SJSA1 (cell line): ENCODE results near the gene DNTT. TPM values are rescaled to one million over a fixed set of nuclear protein-coding genes. Genes with fewer than 3 reads are reported as not detected.
"Not testable (repeated sequence)": the region's sequence is repeated elsewhere in the genome, so short reads cannot be mapped to it uniquely, and the experiment has no call there.

Experiments used
- DNase-seq, 2 experiments: peaks; one replicate each; pipeline ENCODE4 v3.0.0-alpha.2; 2015 to 2020; ENCODE audit warnings: low spot score in 2 of 2, low read depth in 1 of 2
- H3K27ac ChIP-seq: fragments of 250-450 bp; sonication (Bioruptor Pico); 2 replicates; pipeline ENCODE4 v1.5.1; 2020; ENCODE audit warnings: mild to moderate bottlenecking, moderate library complexity
- H3K27me3 ChIP-seq: fragments of 250-450 bp; sonication (Bioruptor Pico); replicated peaks from 2 replicates; pipeline ENCODE4 v1.5.1; 2020; ENCODE audit warnings: mild to moderate bottlenecking, moderate library complexity
- H3K36me3 ChIP-seq: fragments of 250-450 bp; sonication (Bioruptor Pico); 2 replicates; pipeline ENCODE4 v1.5.1; 2020; ENCODE audit warnings: mild to moderate bottlenecking
- H3K4me1 ChIP-seq: fragments of 250-450 bp; sonication (Bioruptor Pico); replicated peaks from 2 replicates; pipeline ENCODE4 v1.6.1; 2021; ENCODE audit warnings: mild to moderate bottlenecking
- H3K4me3 ChIP-seq: fragments of 250-450 bp; sonication (Bioruptor Pico); 2 replicates; pipeline ENCODE4 v1.5.1; 2020; ENCODE audit warnings: mild to moderate bottlenecking
- H3K9me3 ChIP-seq: fragments of 250-450 bp; sonication (Bioruptor Pico); replicated peaks from 2 replicates; pipeline ENCODE4 v1.5.1; 2020; ENCODE audit warnings: mild to moderate bottlenecking
- total RNA-seq: library from RNA; depleted of rRNA; stranded (reverse); fragments of >200 nt; shearing (Covaris generic); gene quantifications from 2 replicates; pipeline ENCODE4 v1.2.3, GENCODE V29; 2014

DNTT gene
- total RNA-seq, 1 experiment from 2014 or later = not detected

GRCh38 chr10:96308854-96309253 lies 4.6 kb downstream of the DNTT start:
- DNase-seq, H3K4me3 ChIP-seq, H3K27ac ChIP-seq, H3K36me3 ChIP-seq, H3K4me1 ChIP-seq, H3K9me3 ChIP-seq: not testable (repeated sequence)
- H3K27me3 ChIP-seq = peaks cover 18% of the 10 kb centered on the region; the same call in 1 of the 2 replicates

DNA sequence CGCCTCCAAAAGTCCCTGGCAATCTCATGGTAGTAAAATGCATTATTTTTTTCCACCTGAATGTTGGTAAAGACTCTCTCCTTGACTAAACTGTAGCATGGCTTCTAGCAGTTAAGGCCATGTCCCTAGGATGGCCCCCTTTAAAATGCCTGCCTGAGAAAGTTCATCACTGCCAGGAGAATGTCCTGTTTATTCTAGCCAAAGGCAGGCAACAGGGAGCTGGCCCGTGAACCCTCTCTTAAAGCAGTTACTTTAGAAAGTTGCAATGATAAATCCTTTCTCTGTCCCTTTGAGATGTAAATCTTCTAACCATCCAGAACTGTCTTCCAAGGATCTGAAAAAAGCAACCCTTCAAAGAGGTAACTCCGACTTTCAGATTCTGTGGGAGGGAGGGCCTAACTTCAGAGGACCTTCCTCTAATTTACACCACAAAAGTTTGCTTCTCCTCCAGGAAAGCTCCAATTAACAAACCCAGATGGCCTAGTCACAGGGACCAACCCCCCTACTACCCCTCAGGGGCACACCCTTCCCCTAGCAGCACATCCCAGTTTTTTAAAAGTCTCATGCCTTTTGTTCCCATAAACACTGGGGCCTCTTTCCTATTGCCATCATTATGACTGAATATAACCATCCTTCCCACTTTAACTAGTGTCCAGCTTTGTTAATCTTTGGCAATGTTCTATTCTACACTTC lies 5.5 kb downstream of the DNTT start:
- Histone ChIP-seq H3K4me1 (no peaks in the 10 kb centered on the region), H3K27ac (no peak overlapping the region), H3K9me3 (no peaks in the 10 kb centered on the region), H3K36me3 (no peaks in the 10 kb centered on the region), H3K27me3 (peaks cover 18% of the 10 kb centered on the region; the same call in 1 of the 2 replicates), H3K4me3 (no peak overlapping the region)
- DNase-seq = no peak

DNA sequence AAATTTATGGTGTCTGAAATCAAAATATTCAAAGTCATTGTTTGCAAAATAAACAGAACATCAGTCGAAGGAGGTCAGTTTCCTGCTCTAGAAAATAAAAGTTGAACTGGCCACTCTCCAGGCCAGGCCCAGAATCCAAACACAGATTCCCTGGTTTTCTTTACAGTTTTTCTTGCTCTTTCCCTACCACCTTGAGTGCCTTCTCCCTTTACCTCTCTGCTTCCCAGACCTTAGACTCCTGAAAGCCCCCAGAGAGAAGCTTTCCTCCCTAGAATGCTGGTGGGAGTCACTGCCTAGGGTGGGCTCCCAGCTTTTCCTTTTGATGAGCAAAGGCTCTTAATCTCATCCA lies 6.1 kb downstream of the DNTT start:
- H3K4me3 ChIP-seq = no peak overlapping the region

GRCh38 chr10:96311180-96311715 lies 7.0 kb downstream of the DNTT start:
- no peak for DNase-seq
- H3K27me3 ChIP-seq = 0 out of 2 replicates have a peak, but pooled peaks cover 10% of the 10 kb centered on the region
- H3K9me3 ChIP-seq = no peaks in the 10 kb centered on the region
- H3K27ac ChIP-seq = no peak overlapping the region
- no peak overlapping the region for H3K4me3 ChIP-seq
- H3K36me3 ChIP-seq = no peaks in the 10 kb centered on the region
- H3K4me1 ChIP-seq = no peaks in the 10 kb centered on the region

More for the DNA sequence above, 6.1 kb downstream of the DNTT start:
- no peak for DNase-seq
- Histone ChIP-seq H3K9me3 (no peaks in the 10 kb centered on the region), H3K4me1 (no peaks in the 10 kb centered on the region), H3K36me3 (no peaks in the 10 kb centered on the region), H3K27me3 (peaks cover 14% of the 10 kb centered on the region; the same call in 1 of the 2 replicates), H3K27ac (no peak overlapping the region)

GRCh38 chr10:96313344-96313743 lies 9.1 kb downstream of the DNTT start:
- Histone ChIP-seq H3K27me3 (0 out of 2 replicates have a peak, but pooled peaks cover 7% of the 10 kb centered on the region), H3K36me3 (no peaks in the 10 kb centered on the region), H3K4me3 (no peak overlapping the region), H3K27ac (no peak overlapping the region), H3K4me1 (no peaks in the 10 kb centered on the region), H3K9me3 (no peaks in the 10 kb centered on the region)
- DNase-seq = no peak

- Histone ChIP-seq H3K27me3 (peaks cover 24% of the 10 kb centered on the region), H3K36me3 (no peaks in the 10 kb centered on the region), H3K4me3 (no peak overlapping the region), H3K9me3 (no peaks in the 10 kb centered on the region; the same call in 1 of the 2 replicates), H3K27ac (no peak overlapping the region), H3K4me1 (no peaks in the 10 kb centered on the region)
- no peak for DNase-seq
Measured at GRCh38 chr10:96317067-96317833, 13.0 kb downstream of the DNTT start.

DNA sequence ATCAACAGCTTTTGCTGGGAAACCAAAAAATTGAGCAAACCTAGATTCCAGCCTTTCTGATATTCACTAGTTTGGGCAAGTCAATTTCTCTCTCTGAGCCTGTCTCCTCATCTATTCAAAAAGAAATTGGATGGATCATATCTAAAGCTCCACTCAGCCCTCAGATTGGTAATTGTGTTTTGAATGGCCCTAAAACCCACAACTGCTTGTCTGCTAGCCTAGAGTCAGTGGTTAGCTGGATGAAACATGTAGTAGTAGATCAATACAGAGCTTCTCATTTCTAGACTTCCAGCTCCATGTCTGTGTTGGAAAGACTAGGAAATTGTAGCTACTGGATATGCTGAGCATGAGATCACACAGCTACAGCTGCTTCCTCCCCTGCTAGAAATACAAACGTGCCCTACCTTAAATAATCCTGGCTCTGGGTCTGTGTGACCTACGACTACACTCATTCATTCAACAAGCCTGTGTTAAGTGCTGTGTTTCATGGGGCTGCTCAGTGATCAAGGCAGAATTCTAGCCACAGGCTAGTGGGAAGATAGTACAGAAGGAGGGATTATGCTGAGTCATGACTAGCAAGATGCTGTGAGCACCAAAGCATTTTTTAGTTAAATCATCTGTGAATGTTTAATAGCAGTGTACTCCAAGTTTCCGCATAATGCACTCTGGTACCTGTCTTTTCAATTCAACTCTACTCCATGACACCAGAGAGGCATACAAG lies 15.7 kb downstream of the DNTT start:
- no peak for DNase-seq
- peaks cover 29% of the 10 kb centered on the region for H3K27me3 ChIP-seq
- H3K36me3 ChIP-seq = no peaks in the 10 kb centered on the region

DNA sequence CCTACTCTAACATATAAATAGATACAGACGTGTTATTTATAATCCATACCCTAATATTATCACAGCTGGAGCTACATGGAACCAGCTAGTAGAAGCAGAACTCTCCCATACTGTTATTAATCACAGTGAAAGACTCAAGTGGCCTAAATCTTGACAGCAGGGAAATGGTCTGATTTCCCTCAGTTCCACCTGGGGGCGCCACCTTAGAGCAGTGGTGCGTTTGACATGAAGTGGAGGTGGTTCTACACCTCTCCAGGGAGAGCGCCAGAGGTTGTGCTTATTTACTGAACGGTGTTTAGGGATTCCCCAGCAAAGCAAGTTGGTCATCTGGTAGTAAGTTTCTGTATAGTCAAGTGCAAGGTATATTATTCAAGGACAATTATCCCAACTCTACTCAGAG lies 17.6 kb downstream of the DNTT start:
- no peaks in the 10 kb centered on the region; the same call in 1 of the 2 replicates for H3K9me3 ChIP-seq
- H3K27ac ChIP-seq = no peak overlapping the region
- no peaks in the 10 kb centered on the region for H3K4me1 ChIP-seq
- peaks cover 42% of the 10 kb centered on the region for H3K27me3 ChIP-seq
- H3K36me3 ChIP-seq = no peaks in the 10 kb centered on the region
- no peak overlapping the region for H3K4me3 ChIP-seq
- DNase-seq = no peak

More for the DNA sequence above, 15.7 kb downstream of the DNTT start:
- H3K4me1 ChIP-seq = no peaks in the 10 kb centered on the region
- no peaks in the 10 kb centered on the region; the same call in 1 of the 2 replicates for H3K9me3 ChIP-seq
- no peak overlapping the region for H3K27ac ChIP-seq
- no peak overlapping the region for H3K4me3 ChIP-seq

DNA sequence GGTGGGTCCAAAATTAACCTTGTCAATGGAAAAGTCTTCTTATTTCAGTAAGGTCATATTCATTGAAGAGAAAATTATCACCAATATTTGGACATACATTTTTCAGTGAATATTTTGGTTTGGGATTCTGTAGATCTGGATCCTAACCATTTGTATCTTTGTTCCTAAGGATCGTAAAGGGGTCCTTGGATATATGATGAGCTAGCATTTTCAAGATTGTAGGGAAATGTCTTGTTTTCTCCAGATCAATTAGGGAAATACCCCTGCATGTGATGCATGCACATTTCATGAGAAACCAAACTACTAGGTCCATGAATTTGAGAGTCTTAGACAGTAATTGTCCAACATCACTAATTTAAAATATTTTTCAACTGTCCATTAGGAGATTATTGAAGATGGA lies 18.0 kb downstream of the DNTT start:
- no peak for DNase-seq
- H3K4me1 ChIP-seq = no peaks in the 10 kb centered on the region
- peaks cover 44% of the 10 kb centered on the region for H3K27me3 ChIP-seq
- no peaks in the 10 kb centered on the region for H3K36me3 ChIP-seq
- H3K4me3 ChIP-seq = no peak overlapping the region
- H3K27ac ChIP-seq = no peak overlapping the region
- no peaks in the 10 kb centered on the region; the same call in 1 of the 2 replicates for H3K9me3 ChIP-seq

- Histone ChIP-seq H3K4me3 (no peak overlapping the region), H3K27ac (no peak overlapping the region), H3K36me3 (no peaks in the 10 kb centered on the region), H3K4me1 (no peaks in the 10 kb centered on the region), H3K27me3 (peaks cover 48% of the 10 kb centered on the region), H3K9me3 (no peaks in the 10 kb centered on the region; the same call in 1 of the 2 replicates)
- no peak for DNase-seq
Measured at GRCh38 chr10:96324447-96324846, 20.2 kb downstream of the DNTT start.

- Histone ChIP-seq H3K4me1 (no peaks in the 10 kb centered on the region), H3K27ac (no peak overlapping the region), H3K27me3 (peaks cover 41% of the 10 kb centered on the region), H3K36me3 (no peaks in the 10 kb centered on the region), H3K9me3 (no peaks in the 10 kb centered on the region), H3K4me3 (no peak overlapping the region)
- no peak for DNase-seq
Measured at GRCh38 chr10:96325719-96326373, 21.6 kb downstream of the DNTT start.

DNA sequence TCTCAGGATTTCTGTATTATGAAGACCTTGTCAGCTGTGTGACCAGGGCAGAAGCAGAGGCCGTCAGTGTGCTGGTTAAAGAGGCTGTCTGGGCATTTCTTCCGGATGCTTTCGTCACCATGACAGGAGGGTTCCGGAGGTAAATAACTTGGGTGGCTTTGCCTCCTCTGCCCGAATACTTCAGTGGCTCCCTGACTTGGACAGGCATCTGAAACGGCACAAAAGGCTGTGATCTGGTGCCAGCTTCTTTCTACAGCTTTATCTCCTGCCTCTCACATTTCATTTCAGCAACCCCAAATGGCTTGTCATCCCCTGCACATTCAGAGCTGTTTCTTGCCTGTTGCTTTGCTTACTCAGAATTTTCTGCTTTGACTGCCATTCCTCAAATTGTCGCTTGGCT lies 23.2 kb downstream of the DNTT start:
- DNase-seq = no peak
- Histone ChIP-seq H3K27me3 (peaks cover 43% of the 10 kb centered on the region), H3K4me1 (no peaks in the 10 kb centered on the region), H3K9me3 (no peaks in the 10 kb centered on the region), H3K4me3 (no peak overlapping the region), H3K27ac (no peak overlapping the region), H3K36me3 (no peaks in the 10 kb centered on the region)

- Histone ChIP-seq H3K36me3 (no peaks in the 10 kb centered on the region), H3K27ac (no peak overlapping the region), H3K27me3 (peaks cover 23% of the 10 kb centered on the region), H3K4me3 (no peak overlapping the region), H3K9me3 (no peaks in the 10 kb centered on the region), H3K4me1 (no peaks in the 10 kb centered on the region)
- DNase-seq = no peak
Measured at GRCh38 chr10:96333101-96333500, 28.9 kb downstream of the DNTT start.
